ENCODE measurements around the gene PRDM15.

Gene PRDM15

DNA sequence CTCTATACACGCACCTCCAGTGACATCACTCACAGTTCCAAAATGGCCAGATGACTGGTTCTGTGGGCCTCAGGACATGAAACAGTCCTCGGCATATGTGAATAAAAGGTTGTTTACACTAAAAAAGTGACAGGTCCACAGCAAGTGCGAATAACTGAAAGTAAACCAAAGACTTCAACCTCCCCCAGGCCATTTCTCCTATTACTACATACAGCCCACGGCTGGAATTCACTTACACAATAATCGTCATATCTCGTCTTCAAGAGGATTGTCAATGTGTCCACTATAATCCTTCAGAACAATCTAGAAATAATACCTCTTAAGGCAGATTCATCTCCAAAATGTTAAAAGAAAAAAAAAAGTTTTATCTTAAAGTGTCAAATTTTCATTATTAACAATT is 1.9 kb upstream of the PRDM15 start:
- H3K9me3 ChIP-seq (replicated peaks; ENCODE audit: low read length) = no peaks in the 10 kb centered on the region
- no peak overlapping the region for H3K9ac ChIP-seq (ENCODE audit: low read depth, low read length)
- peaks cover under 1% of the 10 kb centered on the region for H3K36me3 ChIP-seq (ENCODE audit: insufficient read depth, low read length)
- H3K4me1 ChIP-seq (ENCODE audit: control insufficient read depth, insufficient read depth, low read length) = peaks cover 15% of the 10 kb centered on the region
- no peak overlapping the region for H3K4me3 ChIP-seq (ENCODE audit: low read length)
- H3K4me2 ChIP-seq (ENCODE audit: low read length) = no peak overlapping the region
- H3K27me3 ChIP-seq (ENCODE audit: control insufficient read depth, insufficient read depth, low read length) = no peaks in the 10 kb centered on the region

DNA sequence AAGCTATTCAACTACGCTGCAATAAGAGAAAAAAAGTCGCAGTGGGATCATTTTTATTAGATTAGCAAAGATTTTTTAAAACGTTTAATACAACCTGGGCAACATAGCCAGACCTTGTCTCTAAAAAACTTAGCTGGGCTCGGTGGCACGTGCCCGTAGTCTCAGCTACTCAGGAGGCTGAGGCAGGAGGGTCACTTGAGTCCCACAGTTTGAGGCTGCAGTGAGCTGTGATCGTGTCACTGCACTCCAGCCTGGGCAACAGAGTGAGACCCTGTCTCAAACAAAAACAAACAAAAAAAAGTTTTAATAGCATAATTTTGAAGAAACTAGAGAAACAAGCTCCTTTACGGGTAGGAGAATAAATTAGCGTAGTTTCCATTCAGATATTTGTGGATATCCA is 1.0 kb upstream of the PRDM15 start:
- H3K27me3 ChIP-seq (ENCODE audit: control insufficient read depth, insufficient read depth, low read length) = no peaks in the 10 kb centered on the region
- peak overlapping the region; percentile 99 for H3K9ac ChIP-seq (ENCODE audit: low read depth, low read length)
- H3K4me3 ChIP-seq (ENCODE audit: low read length) = peak overlapping the region; percentile 92

DNA sequence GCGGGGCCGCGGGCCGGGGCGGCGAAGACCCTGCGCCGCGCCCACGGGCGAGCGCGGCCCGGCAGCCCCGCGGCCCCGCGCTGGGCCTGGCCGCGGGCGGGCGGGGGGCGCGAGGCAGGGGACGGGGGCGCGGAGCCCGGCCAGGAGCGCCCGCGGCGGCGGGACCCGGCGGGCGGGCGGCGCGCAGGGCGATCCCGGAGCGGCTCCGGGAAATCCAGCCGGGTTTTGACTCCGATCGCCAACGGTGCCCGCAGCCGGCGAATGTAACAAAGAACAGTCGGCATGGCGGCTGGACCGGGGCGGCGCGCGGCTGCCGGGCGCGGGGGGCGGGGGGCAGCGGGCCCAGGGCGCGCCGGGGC is 334 bp downstream of the PRDM15 start:
- peak overlapping the region; percentile 89 for H3K9ac ChIP-seq (ENCODE audit: low read depth, low read length)

More for the DNA sequence above, 1.0 kb upstream of the PRDM15 start:
- Histone ChIP-seq H3K36me3 (ENCODE audit: insufficient read depth, low read length) (peaks cover 3% of the 10 kb centered on the region), H3K4me1 (ENCODE audit: control insufficient read depth, insufficient read depth, low read length) (peaks cover 15% of the 10 kb centered on the region), H3K9me3 (replicated peaks; ENCODE audit: low read length) (no peaks in the 10 kb centered on the region), H3K4me2 (ENCODE audit: low read length) (peak overlapping the region; percentile 99)

DNA sequence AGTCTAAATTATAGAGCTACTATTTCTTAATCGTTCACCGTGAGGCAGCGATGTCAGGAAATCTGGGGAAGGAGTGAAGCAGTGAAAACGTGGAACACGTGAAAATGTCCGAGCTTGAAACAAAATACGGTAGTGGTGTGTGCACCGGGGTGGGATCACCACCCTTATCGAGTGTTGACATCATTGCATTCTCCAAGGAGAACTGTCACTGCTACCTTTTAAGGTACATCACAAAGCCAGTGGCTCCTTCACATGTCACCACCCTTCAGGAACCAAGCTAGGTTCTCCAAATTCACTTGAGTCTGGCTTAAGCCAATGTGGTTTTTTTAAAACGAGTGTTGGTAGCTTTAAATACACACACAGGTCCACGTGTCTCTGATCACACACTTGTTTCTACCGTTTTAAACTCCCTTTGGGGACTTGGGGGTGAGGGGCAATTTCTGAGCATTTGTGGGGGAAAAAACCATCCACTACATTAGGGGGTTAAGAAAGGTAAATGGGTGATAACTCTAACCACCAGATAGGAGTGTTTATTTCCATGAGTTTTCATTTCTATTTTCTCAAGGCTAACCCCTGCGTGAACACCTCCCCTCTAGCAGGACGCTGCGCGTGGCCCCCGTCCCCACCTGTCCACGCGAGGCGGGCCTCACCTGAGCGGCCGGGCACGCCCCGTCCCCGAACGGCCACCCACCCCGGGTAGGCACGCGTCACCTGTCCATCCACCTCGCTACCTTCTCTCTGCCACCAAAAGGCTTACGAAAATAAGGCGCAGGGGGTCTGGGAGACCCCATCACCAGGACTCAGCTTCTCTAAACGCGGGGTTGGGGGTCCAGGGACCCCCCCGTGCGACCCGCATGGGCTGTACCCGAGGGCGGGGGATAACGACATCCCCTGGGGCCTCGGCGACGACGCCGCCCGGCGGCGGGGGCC is 978 bp downstream of the PRDM15 start:
- no peaks in the 10 kb centered on the region for H3K9me3 ChIP-seq (replicated peaks; ENCODE audit: low read length)
- peak overlapping the region; percentile 92 for H3K4me2 ChIP-seq (ENCODE audit: low read length)
- H3K4me3 ChIP-seq (ENCODE audit: low read length) = peak overlapping the region; percentile 95
- peaks cover 15% of the 10 kb centered on the region for H3K4me1 ChIP-seq (ENCODE audit: control insufficient read depth, insufficient read depth, low read length)
- H3K9ac ChIP-seq (ENCODE audit: low read depth, low read length) = peak overlapping the region; percentile 89
- peaks cover 9% of the 10 kb centered on the region for H3K36me3 ChIP-seq (ENCODE audit: insufficient read depth, low read length)
- no peaks in the 10 kb centered on the region for H3K27me3 ChIP-seq (ENCODE audit: control insufficient read depth, insufficient read depth, low read length)

More for the DNA sequence above, 334 bp downstream of the PRDM15 start:
- H3K4me2 ChIP-seq (ENCODE audit: low read length) = peak overlapping the region; percentile 92
- peak overlapping the region; percentile 95 for H3K4me3 ChIP-seq (ENCODE audit: low read length)
- H3K27me3 ChIP-seq (ENCODE audit: control insufficient read depth, insufficient read depth, low read length) = no peaks in the 10 kb centered on the region
- no peaks in the 10 kb centered on the region for H3K9me3 ChIP-seq (replicated peaks; ENCODE audit: low read length)
- H3K36me3 ChIP-seq (ENCODE audit: insufficient read depth, low read length) = peaks cover 7% of the 10 kb centered on the region
- H3K4me1 ChIP-seq (ENCODE audit: control insufficient read depth, insufficient read depth, low read length) = peaks cover 15% of the 10 kb centered on the region

DNA sequence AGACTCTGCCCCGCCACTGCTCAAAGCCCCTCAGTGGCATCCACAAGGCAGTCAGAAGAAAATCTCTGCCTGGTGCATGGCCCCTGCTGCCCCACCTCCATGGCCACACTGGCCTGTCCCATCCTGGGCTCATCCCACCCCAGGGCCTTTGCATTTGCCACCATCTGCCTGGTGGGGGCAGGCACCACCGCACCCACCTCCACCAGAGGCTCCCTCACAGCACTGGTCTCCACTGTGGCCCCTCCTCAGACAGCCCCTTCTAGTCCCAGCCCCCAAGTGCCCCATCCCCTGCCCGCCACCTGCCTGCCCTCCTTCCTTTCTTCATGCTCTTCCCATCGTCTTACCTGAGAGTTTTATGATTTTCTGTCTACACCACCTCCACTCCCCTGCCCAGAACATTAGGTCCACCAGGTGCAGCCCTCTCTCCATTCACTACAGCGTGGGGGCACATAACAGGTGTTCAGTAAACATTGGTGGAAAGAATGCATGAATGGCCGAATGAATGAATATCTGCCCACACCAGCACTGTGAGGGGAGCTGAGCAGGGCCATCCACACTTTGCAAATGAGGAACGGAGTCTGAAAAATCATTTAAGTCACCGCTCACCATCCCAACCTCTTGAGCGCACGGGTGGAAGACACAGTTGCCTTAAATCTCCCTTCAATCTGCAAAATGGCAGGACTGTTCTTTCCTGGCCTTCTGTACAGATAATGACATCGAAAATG is 2.1 kb downstream of the PRDM15 start:
- peak overlapping the region; percentile 95 for H3K4me3 ChIP-seq (ENCODE audit: low read length)
- H3K4me2 ChIP-seq (ENCODE audit: low read length) = peak overlapping the region; percentile 92
- peaks cover 15% of the 10 kb centered on the region for H3K4me1 ChIP-seq (ENCODE audit: control insufficient read depth, insufficient read depth, low read length)
- H3K9ac ChIP-seq (ENCODE audit: low read depth, low read length) = peak overlapping the region; percentile 89
- peaks cover 10% of the 10 kb centered on the region for H3K36me3 ChIP-seq (ENCODE audit: insufficient read depth, low read length)
- no peaks in the 10 kb centered on the region for H3K9me3 ChIP-seq (replicated peaks; ENCODE audit: low read length)
- no peaks in the 10 kb centered on the region for H3K27me3 ChIP-seq (ENCODE audit: control insufficient read depth, insufficient read depth, low read length)

DNA sequence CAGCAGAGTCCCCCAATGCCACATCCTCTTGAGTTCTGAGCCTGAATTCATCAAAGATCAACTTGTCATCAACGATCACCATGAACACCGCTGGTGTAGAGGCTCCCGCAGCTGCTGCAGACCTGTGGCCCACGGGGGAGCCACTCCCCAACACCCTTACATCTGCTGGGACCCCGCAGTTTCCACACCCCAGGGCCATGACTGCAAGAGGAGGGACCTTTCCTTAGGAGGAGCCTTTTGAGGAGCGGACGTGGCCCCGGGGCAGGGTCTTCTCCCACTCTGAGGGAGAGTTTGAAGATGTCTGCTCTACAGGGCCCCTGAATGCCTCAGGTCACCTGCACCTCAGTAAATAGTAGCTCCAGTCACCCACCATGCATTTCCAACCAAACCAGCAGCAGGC is 2.7 kb downstream of the PRDM15 start:
- no peaks in the 10 kb centered on the region for H3K27me3 ChIP-seq (ENCODE audit: control insufficient read depth, insufficient read depth, low read length)
- peaks cover 10% of the 10 kb centered on the region for H3K36me3 ChIP-seq (ENCODE audit: insufficient read depth, low read length)
- no peak overlapping the region for H3K9ac ChIP-seq (ENCODE audit: low read depth, low read length)
- no peak overlapping the region for H3K4me3 ChIP-seq (ENCODE audit: low read length)
- no peaks in the 10 kb centered on the region for H3K9me3 ChIP-seq (replicated peaks; ENCODE audit: low read length)
- H3K4me1 ChIP-seq (ENCODE audit: control insufficient read depth, insufficient read depth, low read length) = peaks cover 15% of the 10 kb centered on the region
- H3K4me2 ChIP-seq (ENCODE audit: low read length) = no peak overlapping the region

DNA sequence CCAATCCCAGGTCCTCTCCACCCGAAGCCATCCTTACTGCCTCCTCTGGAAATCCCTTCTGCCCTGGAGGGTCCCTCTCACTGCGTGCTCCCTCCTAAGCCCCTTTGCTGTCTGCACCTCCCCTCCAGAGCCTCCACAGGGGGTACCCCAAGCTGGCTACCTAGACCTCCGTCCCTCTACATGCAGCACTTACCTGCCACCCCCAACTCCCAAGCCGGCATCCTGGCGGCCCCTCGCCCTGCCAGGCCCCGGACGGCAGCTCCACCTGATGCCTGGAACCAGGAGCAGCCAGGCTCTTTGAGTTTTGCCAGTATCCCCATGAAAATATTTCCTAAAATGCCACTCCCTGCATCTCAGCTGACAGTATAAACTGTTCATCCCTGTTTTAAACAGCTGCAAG is 4.1 kb downstream of the PRDM15 start:
- no peaks in the 10 kb centered on the region for H3K27me3 ChIP-seq (ENCODE audit: control insufficient read depth, insufficient read depth, low read length)
- H3K9ac ChIP-seq (ENCODE audit: low read depth, low read length) = no peak overlapping the region
- peaks cover 15% of the 10 kb centered on the region for H3K4me1 ChIP-seq (ENCODE audit: control insufficient read depth, insufficient read depth, low read length)
- no peaks in the 10 kb centered on the region for H3K9me3 ChIP-seq (replicated peaks; ENCODE audit: low read length)
- no peak overlapping the region for H3K4me2 ChIP-seq (ENCODE audit: low read length)
- H3K4me3 ChIP-seq (ENCODE audit: low read length) = no peak overlapping the region
- peaks cover 10% of the 10 kb centered on the region for H3K36me3 ChIP-seq (ENCODE audit: insufficient read depth, low read length)

DNA sequence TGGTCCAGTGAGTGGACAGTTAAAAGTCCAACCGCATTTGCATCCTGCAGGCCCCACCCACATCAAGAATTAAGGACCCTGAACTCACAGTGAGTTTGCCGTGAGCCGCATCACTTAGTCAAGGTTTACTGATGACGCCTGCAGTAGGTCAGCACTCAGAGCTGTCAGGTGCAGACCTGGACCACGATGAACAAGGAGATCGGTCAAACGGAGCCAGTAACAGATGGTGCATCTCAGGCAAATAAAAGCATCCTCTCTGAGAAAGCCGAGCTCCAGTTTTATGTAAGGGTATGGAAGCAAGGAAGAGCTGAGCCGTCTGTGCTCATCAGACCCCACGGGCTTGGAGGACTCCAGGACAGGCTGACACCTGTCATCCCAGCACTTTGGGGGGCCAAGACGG is 4.5 kb downstream of the PRDM15 start:
- H3K4me3 ChIP-seq (ENCODE audit: low read length) = no peak overlapping the region
- no peaks in the 10 kb centered on the region for H3K27me3 ChIP-seq (ENCODE audit: control insufficient read depth, insufficient read depth, low read length)
- H3K4me1 ChIP-seq (ENCODE audit: control insufficient read depth, insufficient read depth, low read length) = peaks cover 11% of the 10 kb centered on the region
- no peak overlapping the region for H3K4me2 ChIP-seq (ENCODE audit: low read length)
- H3K9me3 ChIP-seq (replicated peaks; ENCODE audit: low read length) = no peaks in the 10 kb centered on the region
- H3K36me3 ChIP-seq (ENCODE audit: insufficient read depth, low read length) = peaks cover 10% of the 10 kb centered on the region
- no peak overlapping the region for H3K9ac ChIP-seq (ENCODE audit: low read depth, low read length)

DNA sequence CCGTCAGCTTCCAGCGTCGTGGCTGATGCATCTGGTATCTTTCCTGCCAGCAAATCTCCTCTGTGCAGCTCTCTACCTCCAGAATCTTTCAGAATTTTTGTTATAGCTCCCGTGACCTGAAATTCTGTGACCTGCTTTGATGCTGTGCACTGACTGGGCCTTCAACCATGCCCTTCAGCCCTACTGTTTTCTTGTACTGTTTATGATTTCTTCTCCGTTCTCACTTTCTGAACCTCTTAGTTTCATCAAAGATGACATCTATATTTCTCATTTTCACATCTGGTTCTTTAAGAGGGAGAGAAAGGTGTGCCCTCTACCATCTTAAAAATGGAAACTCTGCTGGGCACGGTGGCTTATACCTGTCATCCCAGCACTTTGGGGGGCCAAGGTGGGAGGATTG is 5.7 kb downstream of the PRDM15 start:
- H3K27me3 ChIP-seq (ENCODE audit: control insufficient read depth, insufficient read depth, low read length) = no peaks in the 10 kb centered on the region
- H3K36me3 ChIP-seq (ENCODE audit: insufficient read depth, low read length) = peaks cover 10% of the 10 kb centered on the region
- H3K9ac ChIP-seq (ENCODE audit: low read depth, low read length) = no peak overlapping the region
- no peak overlapping the region for H3K4me2 ChIP-seq (ENCODE audit: low read length)
- H3K4me3 ChIP-seq (ENCODE audit: low read length) = no peak overlapping the region
- H3K9me3 ChIP-seq (replicated peaks; ENCODE audit: low read length) = no peaks in the 10 kb centered on the region
- H3K4me1 ChIP-seq (ENCODE audit: control insufficient read depth, insufficient read depth, low read length) = peaks cover 8% of the 10 kb centered on the region

DNA sequence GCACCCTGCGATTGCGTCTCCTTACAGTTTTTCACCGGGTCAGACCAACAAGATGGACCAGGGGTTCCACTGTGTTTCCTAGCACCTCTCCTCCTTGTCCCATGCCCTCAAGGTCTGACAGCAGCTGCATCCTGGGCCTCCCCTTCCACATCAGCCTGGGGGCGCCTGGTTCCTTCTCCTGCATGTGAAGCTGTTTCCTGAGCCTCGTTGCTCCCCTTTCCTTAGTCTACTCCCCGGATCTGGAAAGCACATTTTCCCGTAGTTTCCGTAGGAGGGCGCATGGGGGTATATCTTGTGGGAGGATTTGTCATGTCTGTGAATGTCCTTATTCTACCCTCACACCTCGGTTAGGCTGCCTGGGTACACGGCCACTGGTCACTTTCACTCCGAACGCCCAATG is 6.1 kb downstream of the PRDM15 start:
- no peak overlapping the region for H3K9ac ChIP-seq (ENCODE audit: low read depth, low read length)
- peaks cover 7% of the 10 kb centered on the region for H3K4me1 ChIP-seq (ENCODE audit: control insufficient read depth, insufficient read depth, low read length)

DNA sequence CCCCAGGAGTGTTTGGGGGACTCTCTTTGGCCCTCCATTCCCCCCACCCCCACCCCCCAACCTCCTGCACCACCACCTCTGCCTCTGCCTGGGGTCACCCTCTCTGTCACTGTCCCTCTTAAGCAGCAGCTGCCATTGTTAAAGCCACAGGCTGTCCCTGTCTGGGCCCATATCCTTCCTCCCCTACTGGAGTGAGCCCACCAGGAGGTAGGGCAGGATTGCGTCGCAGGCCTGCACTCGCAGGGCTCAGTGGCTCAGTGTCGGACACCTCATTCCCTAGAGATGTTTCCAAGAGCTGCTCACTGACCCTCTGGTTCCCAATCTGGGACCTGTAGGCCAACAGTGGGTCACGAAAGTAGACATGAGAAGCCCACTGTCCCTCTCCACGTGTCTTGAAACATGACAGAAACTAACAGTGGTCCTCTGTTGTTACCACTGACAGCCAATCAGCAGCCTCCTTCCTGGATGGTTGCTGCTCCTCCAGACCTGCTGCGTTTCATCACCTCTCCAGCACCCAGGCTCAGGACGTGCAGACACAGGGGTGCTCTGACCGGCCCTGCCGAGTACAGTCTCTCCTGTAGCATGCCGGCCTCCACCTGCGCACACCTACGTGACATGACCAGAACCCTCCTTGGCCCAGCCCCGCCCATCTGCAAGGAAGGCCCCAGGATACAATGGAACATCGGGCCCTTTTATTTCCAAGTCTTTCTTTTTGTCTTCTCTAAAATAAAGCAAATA is 7.7 kb downstream of the PRDM15 start:
- Histone ChIP-seq H3K9me3 (replicated peaks; ENCODE audit: low read length) (no peaks in the 10 kb centered on the region), H3K4me1 (ENCODE audit: control insufficient read depth, insufficient read depth, low read length) (no peaks in the 10 kb centered on the region), H3K4me3 (ENCODE audit: low read length) (no peak overlapping the region), H3K4me2 (ENCODE audit: low read length) (no peak overlapping the region), H3K27me3 (ENCODE audit: control insufficient read depth, insufficient read depth, low read length) (no peaks in the 10 kb centered on the region), H3K36me3 (ENCODE audit: insufficient read depth, low read length) (peaks cover 10% of the 10 kb centered on the region), H3K9ac (ENCODE audit: low read depth, low read length) (no peak overlapping the region)

More for the DNA sequence above, 6.1 kb downstream of the PRDM15 start:
- Histone ChIP-seq H3K4me2 (ENCODE audit: low read length) (no peak overlapping the region), H3K4me3 (ENCODE audit: low read length) (no peak overlapping the region), H3K27me3 (ENCODE audit: control insufficient read depth, insufficient read depth, low read length) (no peaks in the 10 kb centered on the region), H3K9me3 (replicated peaks; ENCODE audit: low read length) (no peaks in the 10 kb centered on the region), H3K36me3 (ENCODE audit: insufficient read depth, low read length) (peaks cover 10% of the 10 kb centered on the region)
